HG02798 (cell line): ENCODE data around the gene ESPNL.

Experiments
- ATAC-seq: cut with Tn5 transposase; IDR thresholded peaks from one replicate; pipeline ENCODE4 v1.9.1; 2021; ENCODE audit warnings: mild to moderate bottlenecking; ENCODE audit not compliant: unreplicated experiment, poor library complexity

Gene ESPNL

DNA sequence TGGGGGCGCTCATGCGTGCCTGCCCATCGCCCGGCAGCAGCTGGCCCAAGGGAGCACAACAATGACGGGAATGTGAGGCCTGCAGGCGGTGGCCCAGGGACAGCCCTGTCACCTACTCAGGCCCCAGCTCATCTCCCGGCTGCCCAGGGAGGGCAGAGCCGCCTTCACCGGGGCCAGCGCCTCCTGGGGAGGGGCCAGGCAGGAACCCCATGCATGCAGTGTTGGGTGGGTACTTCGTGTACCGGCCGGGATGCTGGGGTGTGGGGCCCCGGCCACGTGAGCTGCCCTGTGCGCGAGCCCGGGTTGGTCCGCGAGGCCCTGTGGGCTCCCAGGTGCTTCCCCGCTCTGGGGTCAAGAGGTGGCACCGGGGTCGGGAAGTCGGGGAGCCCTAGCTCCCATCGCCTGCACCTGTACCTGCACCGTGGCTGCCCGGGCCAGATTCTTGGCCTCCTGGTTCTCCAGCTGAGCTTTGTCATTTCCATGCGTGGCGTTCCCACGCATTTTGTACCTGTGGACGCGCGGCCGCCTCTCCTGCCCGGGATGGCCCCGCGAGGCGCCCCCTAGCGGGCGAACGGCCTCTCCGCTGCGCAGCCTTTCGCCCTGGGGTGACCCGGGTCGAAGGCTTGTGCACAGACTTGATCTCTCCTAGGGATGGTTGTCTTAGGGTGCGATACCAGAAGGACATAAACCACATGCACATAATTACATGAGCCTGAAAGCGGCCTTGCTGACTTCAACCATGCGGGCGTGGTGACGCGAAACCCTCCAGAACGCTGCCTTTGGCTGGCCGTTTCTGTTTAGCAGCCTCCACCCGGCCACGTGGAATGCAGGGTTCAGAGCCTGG is 39.3 kb downstream of the ESPNL start:
- no peak for ATAC-seq

GRCh38 chr2:238140040-238140439 is 39.9 kb downstream of the ESPNL start:
- no peak for ATAC-seq

GRCh38 chr2:238140721-238141540 is 40.8 kb downstream of the ESPNL start:
- no peak for ATAC-seq

- no peak for ATAC-seq
Measured at GRCh38 chr2:238141541-238142318, 41.6 kb downstream of the ESPNL start.

GRCh38 chr2:238142382-238143205 is 42.5 kb downstream of the ESPNL start:
- ATAC-seq = no peak

DNA sequence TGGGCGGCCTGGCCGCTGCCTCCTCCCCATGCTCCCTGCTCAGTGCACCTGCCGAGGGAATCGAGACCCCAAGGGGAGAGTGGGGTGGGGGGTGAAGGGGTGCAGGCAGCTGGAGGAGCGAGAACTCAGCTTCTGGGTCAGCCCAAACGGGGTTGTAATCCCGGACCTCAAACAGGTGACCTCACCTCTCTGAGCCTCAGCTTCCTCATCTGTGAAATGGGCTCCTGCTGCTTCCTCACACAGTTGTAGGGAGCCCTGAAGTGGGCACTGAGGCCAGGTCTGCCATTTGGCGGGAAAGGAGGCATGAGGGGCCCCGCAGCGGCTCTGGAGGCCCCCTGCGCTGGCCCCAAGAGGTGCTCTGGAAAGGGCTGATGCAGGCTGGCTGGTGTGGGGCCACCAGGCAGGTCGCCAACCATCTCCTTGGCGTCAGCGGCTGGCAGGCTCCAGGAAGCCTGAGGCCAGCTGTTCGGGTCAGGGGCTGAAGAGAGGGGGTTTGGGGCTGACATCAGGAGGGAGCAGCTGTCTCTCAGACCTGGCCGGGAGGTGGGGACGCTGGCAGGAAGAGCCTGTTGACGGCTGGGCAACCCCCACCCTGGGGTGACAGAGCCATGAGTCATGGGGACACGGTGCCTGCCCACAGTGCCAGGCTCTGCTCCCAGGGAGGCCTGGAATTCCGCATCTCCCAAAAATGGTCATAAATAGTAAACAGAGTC is 43.3 kb downstream of the ESPNL start:
- no peak for ATAC-seq

DNA sequence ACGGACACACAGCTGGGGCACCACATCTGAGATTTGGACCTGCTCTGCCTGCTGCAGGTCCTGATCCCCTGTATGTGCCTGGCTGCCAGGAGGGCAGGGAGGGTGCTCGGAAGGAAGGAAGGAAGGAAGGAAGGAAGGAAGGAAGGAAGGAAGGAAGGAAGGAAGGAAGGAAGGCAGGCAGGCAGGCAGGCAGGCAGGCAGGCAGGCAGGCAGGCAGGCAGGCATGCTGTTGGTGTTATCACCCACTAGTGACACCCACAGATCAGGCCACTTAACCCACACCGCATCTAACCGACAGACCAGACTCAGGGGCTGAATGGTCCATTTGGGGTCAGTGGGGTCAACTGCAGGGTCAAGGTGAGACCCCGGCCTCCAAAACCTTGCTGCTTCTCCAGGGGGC is 44.1 kb downstream of the ESPNL start:
- ATAC-seq = no peak

GRCh38 chr2:238145046-238145445 is 44.9 kb downstream of the ESPNL start:
- ATAC-seq = no peak

DNA sequence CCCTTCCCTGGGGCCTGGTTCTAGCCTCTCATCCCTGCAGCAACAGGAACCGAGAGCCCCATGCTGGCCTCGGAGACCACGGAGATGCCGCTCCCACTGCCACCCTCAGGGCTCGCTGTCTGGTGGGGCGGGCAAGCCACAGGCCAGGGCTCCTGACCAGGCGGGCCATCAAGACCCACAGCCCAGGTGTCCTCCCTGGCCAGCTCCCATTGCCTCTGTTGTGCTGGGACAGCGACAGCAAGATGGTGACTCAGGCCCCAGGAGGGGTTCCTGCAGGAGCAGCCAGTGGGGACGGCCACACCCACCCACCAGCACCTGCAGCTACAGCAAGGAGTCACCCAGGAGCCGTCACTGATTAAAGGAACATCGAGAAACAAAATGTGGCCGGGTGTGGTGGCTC is 45.7 kb downstream of the ESPNL start:
- no peak for ATAC-seq

GRCh38 chr2:238146884-238147544 is 46.9 kb downstream of the ESPNL start:
- no peak for ATAC-seq

- no peak for ATAC-seq
Measured at GRCh38 chr2:238148981-238149380, 48.8 kb downstream of the ESPNL start.

- no peak for ATAC-seq
Measured at GRCh38 chr2:238149841-238150572, 49.9 kb downstream of the ESPNL start.

- ATAC-seq = no peak
Measured at GRCh38 chr2:238150686-238151085, 50.5 kb downstream of the ESPNL start.

GRCh38 chr2:238151205-238151604 is 51.1 kb downstream of the ESPNL start:
- no peak for ATAC-seq

DNA sequence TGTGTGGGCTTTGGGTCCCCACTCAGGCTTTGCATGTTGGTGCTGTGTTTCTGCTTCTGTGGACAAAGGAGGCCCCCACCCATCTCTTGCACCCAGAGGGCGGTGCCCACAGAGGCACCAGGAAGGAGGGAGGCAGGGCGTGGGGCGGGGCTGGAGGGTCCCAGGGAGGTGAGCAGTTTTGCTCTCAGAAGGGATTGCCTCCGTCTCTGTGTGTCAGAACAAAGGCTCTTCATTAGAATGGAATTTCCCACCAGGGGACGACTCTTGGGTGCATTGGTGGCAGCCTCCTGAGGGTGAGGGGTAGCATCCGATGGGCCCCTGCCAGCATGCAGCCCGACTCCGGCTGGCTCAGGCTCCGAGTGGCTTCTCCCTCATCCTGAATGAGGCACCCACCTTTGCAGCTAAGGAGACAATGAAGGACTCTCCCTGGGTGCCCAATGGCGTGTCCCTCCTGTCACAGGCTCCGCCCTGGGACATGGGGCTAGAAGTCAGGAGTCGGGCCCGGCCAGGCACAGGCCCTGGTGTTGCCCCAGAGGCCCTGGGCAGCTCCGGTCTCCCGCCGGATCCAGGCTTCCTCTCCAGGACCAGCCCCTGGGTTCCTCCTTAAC is 51.6 kb downstream of the ESPNL start:
- ATAC-seq = no peak

DNA sequence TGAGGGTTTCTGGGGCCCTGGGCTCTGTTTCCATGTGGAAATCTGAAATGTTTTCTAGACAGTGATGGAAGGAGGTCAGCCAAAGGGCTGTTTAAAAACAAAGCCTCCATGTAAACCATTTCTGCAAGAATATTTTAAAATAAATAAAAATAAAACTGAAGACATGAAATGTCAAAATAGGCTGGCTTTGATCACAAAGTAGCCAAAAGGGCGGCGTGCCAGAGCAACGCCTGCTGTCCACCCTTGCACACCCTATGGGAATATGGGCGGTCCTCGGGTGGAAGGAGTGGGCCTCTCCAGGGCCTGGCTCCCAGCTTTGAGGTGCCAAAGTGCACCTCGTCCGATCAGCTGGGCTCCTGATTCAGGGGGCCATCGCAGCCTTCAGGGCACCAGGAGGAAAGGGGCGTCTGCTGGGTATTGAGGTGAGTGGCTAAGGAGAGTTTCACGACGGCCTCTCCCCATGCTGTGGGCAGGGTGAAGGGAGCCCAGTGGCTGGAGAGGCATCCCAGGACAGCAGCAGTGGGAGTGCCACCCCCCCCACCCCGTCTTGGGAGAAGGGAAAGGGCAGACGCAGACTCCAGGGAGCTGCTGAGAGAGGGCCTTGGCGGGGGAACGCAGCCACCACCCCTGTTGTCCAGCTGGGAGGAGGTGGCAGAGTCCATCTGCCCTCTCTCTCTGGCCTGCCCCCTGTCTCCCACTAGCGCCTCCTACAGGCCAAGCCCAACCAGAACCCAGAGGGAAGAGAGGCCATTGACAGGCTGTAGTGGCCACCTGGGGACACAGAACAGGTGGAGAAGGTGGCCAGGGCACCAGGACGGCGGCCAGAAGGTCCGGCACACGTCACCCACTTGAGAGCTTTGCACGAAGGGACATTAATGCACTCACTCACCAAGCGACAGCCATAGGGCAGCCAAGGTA is 52.9 kb downstream of the ESPNL start:
- ATAC-seq = no peak

DNA sequence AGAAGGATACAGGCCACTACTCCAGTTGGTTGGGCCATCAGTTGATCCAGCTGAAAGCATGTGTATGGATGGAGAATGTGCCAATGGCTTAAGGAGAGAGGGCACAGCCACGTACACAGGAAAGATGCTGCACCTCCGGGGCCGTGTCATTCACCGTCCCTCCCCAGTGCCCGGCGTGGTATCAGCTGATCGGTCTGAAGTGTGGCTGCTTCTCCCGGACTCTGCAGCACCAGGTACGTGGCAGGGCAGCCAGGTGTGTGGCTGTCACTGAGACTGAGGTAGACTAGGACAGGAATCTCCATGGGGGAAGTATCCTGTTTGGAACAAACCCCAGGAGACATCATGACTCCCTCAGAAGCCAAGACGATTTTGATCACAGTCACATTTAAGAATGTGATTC is 54.4 kb downstream of the ESPNL start:
- ATAC-seq = no peak
